ENCODE measurements around the gene ZNF41. TPM values are rescaled to one million over a fixed set of nuclear protein-coding genes. Genes with fewer than 3 reads are reported as not detected.
A peak's percentile ranks its signal among the peaks of the same experiment; 100 is the strongest.
"Not testable (repeated sequence)": the region's sequence is repeated elsewhere in the genome, so short reads cannot be mapped to it uniquely, and the experiment has no call there.

The ZNF41 gene
- total RNA-seq, 1 donor from 2014 or later: 7.0 TPM

DNA sequence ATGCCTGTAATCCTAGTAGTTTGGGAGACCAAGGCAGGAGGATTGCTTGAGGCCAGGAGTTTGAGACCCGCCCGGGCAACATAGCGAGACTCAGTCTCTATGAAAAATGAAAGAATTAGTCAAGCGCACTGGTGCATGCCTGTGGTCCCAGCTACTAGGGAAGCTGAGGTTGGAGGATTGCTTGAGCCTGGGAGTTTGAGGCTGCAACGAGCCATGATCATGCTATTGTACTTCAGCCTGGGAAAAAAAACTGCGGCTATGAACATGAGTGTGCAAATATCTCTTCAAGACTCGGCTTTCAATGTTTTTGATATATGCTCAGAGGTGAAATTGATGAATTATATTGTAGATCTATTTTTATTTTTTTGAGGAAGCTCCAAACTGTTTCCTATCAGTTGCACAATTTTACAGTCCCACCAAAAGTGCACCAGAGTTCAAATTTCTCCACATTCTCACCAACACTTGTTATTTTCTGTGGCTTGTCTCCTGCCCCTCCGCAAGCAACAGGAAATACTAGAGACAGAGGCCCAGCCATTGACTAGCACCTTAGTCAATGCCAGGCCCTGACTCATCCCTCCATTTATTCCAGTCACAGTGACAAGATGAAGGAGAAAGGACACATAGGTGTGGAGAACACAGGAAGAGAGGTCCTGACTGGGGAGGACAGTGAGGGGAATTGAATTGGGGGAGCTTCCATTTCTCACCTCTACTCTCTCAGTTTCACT, 33.1 kb upstream of the ZNF41 start:
- H3K27ac Mint-ChIP-seq (ENCODE audit: unreplicated experiment): peak overlapping the region; percentile 88
- FAIRE-seq: no peak

GRCh38 chrX:47514533-47515235, 31.7 kb upstream of the ZNF41 start:
- peak overlapping the region; percentile 69 for H3K4me3 Mint-ChIP-seq (ENCODE audit: unreplicated experiment)
- H3K27ac Mint-ChIP-seq (ENCODE audit: unreplicated experiment): no peak overlapping the region
- no peak for FAIRE-seq

More for the DNA sequence above, 33.1 kb upstream of the ZNF41 start:
- Mint-ChIP-seq H3K4me1 (ENCODE audit: low read depth, unreplicated experiment) (peaks cover 11% of the 10 kb centered on the region), H3K36me3 (ENCODE audit: low read depth, unreplicated experiment) (no peaks in the 10 kb centered on the region), H3K4me3 (ENCODE audit: unreplicated experiment) (no peak overlapping the region), H3K9me3 (ENCODE audit: unreplicated experiment) (no peaks in the 10 kb centered on the region), H3K27me3 (ENCODE audit: low read depth, unreplicated experiment) (no peaks in the 10 kb centered on the region)
- TF ChIP-seq EZH2 (IDR thresholded peaks at IDR 0.05; ENCODE audit: insufficient read depth, low read length): no peak
- TF ChIP-seq CTCF (IDR thresholded peaks at IDR 0.05; ENCODE audit: insufficient read depth, low read depth, low read length): no peak
- peak overlapping the region; percentile 18 for H3K9ac ChIP-seq (ENCODE audit: low read length)
- DNase-seq (ENCODE audit: low read depth): peak; percentile 79
- no peaks in the 10 kb centered on the region for H3K36me3 ChIP-seq (ENCODE audit: insufficient read depth, low read length)
- H3K4me3 ChIP-seq (ENCODE audit: insufficient read depth, low read depth, low read length): no peak overlapping the region
- no peaks in the 10 kb centered on the region for H4K20me1 ChIP-seq (ENCODE audit: insufficient read depth, low read length)
- H3K9me3 ChIP-seq (ENCODE audit: insufficient read depth, low read depth, low read length): no peaks in the 10 kb centered on the region
- peak overlapping the region; percentile 62 for H3K27ac ChIP-seq (ENCODE audit: low read depth, low read length)
- H2AFZ ChIP-seq (ENCODE audit: low read depth, low read length): no peak overlapping the region
- peak overlapping the region; percentile 36 for H3K4me2 ChIP-seq (ENCODE audit: low read length)
- H3K4me1 ChIP-seq (ENCODE audit: insufficient read depth, low read length): peaks cover 18% of the 10 kb centered on the region
- H3K27me3 ChIP-seq (ENCODE audit: insufficient read depth, low read length): no peaks in the 10 kb centered on the region
- H3K79me2 ChIP-seq (ENCODE audit: insufficient read depth, low read length): no peaks in the 10 kb centered on the region

DNA sequence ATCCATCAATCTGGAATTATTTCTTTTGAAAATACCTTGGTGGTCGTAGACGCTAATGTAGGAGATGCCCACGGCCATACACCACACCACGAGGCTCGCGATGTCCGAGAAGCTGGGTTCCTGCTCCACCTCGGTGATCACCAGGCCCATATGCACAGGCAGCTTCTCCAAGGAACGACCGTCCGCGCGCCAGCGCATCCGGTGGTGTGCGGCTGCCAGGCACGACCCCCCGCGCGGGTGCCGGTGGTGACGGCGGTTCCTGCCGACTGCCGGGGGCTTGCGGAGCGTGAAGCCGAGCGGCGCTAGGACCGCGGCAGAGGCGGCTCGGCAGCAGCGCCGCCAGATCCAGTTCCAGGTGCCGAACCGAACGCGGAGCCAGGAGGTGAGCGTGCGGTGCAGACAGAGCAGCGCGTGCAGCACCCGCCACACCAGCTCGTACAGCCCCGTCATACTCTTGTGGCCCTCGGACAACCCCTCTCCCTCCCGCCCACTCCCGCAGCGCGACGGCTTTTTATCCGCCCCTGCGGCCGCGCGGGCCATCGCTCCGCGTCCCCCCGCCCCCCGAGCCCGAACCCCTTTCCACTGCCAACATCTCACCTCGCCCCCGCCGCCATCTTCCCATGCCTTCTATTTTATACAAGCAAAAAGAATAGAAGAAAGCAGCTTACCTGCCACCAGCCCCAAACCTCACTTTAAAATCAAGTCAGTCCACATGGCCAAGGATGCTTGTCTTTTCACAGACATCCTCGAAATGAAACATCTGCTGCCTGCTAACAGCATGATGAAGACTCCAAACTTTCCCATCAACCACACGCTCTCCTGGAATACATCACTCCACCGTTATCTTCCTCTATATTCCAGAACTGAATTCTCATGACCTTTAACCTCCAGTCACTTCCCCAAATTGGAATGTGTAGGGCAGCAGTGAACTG, 30.3 kb upstream of the ZNF41 start:
- H3K27me3 ChIP-seq (ENCODE audit: insufficient read depth, low read length); DNase-seq (ENCODE audit: low read depth); H4K20me1 ChIP-seq (ENCODE audit: insufficient read depth, low read length); H3K9me3 Mint-ChIP-seq (ENCODE audit: unreplicated experiment); FAIRE-seq; H3K36me3 Mint-ChIP-seq (ENCODE audit: low read depth, unreplicated experiment); H3K9me3 ChIP-seq (ENCODE audit: insufficient read depth, low read depth, low read length); H3K27me3 Mint-ChIP-seq (ENCODE audit: low read depth, unreplicated experiment); H3K79me2 ChIP-seq (ENCODE audit: insufficient read depth, low read length); H3K36me3 ChIP-seq (ENCODE audit: insufficient read depth, low read length): not testable (repeated sequence)
- Histone ChIP-seq H3K4me1 (ENCODE audit: insufficient read depth, low read length) (peaks cover 17% of the 10 kb centered on the region), H3K4me2 (ENCODE audit: low read length) (peak overlapping the region; percentile 87), H2AFZ (ENCODE audit: low read depth, low read length) (peak overlapping the region; percentile 34), H3K4me3 (ENCODE audit: insufficient read depth, low read depth, low read length) (peak overlapping the region; percentile 67), H3K9ac (ENCODE audit: low read length) (peak overlapping the region; percentile 75), H3K27ac (ENCODE audit: low read depth, low read length) (peak overlapping the region; percentile 36)
- H3K27ac Mint-ChIP-seq (ENCODE audit: unreplicated experiment): peak overlapping the region; percentile 6
- peak overlapping the region; percentile 82 for H3K4me3 Mint-ChIP-seq (ENCODE audit: unreplicated experiment)
- H3K4me1 Mint-ChIP-seq (ENCODE audit: low read depth, unreplicated experiment): peaks cover 11% of the 10 kb centered on the region

More at GRCh38 chrX:47514533-47515235, 31.7 kb upstream of the ZNF41 start:
- Histone ChIP-seq H3K27ac (ENCODE audit: low read depth, low read length) (peak overlapping the region; percentile 45), H3K4me1 (ENCODE audit: insufficient read depth, low read length) (peaks cover 18% of the 10 kb centered on the region), H3K79me2 (ENCODE audit: insufficient read depth, low read length) (no peaks in the 10 kb centered on the region), H3K36me3 (ENCODE audit: insufficient read depth, low read length) (no peaks in the 10 kb centered on the region), H3K9ac (ENCODE audit: low read length) (peak overlapping the region; percentile 37), H3K27me3 (ENCODE audit: insufficient read depth, low read length) (no peaks in the 10 kb centered on the region), H3K4me3 (ENCODE audit: insufficient read depth, low read depth, low read length) (no peak overlapping the region), H4K20me1 (ENCODE audit: insufficient read depth, low read length) (no peaks in the 10 kb centered on the region), H3K9me3 (ENCODE audit: insufficient read depth, low read depth, low read length) (no peaks in the 10 kb centered on the region), H2AFZ (ENCODE audit: low read depth, low read length) (no peak overlapping the region), H3K4me2 (ENCODE audit: low read length) (peak overlapping the region; percentile 19)
- Mint-ChIP-seq H3K9me3 (ENCODE audit: unreplicated experiment) (no peaks in the 10 kb centered on the region), H3K4me1 (ENCODE audit: low read depth, unreplicated experiment) (peaks cover 11% of the 10 kb centered on the region), H3K36me3 (ENCODE audit: low read depth, unreplicated experiment) (no peaks in the 10 kb centered on the region), H3K27me3 (ENCODE audit: low read depth, unreplicated experiment) (no peaks in the 10 kb centered on the region)
- peak; percentile 59 for DNase-seq (ENCODE audit: low read depth)
- TF ChIP-seq EZH2 (IDR thresholded peaks at IDR 0.05; ENCODE audit: insufficient read depth, low read length) (no peak), CTCF (IDR thresholded peaks at IDR 0.05; ENCODE audit: insufficient read depth, low read depth, low read length) (no peak)

GRCh38 chrX:47512383-47512782, 29.4 kb upstream of the ZNF41 start:
- not testable (repeated sequence) for H3K9me3 ChIP-seq (ENCODE audit: insufficient read depth, low read depth, low read length); H3K27ac ChIP-seq (ENCODE audit: low read depth, low read length); H3K27me3 Mint-ChIP-seq (ENCODE audit: low read depth, unreplicated experiment); H3K27me3 ChIP-seq (ENCODE audit: insufficient read depth, low read length); H3K9me3 Mint-ChIP-seq (ENCODE audit: unreplicated experiment); H3K36me3 Mint-ChIP-seq (ENCODE audit: low read depth, unreplicated experiment); H3K36me3 ChIP-seq (ENCODE audit: insufficient read depth, low read length); DNase-seq (ENCODE audit: low read depth); H3K79me2 ChIP-seq (ENCODE audit: insufficient read depth, low read length); H2AFZ ChIP-seq (ENCODE audit: low read depth, low read length); H4K20me1 ChIP-seq (ENCODE audit: insufficient read depth, low read length); H3K9ac ChIP-seq (ENCODE audit: low read length)
- Mint-ChIP-seq H3K27ac (ENCODE audit: unreplicated experiment) (peak overlapping the region; percentile 6), H3K4me3 (ENCODE audit: unreplicated experiment) (peak overlapping the region; percentile 79), H3K4me1 (ENCODE audit: low read depth, unreplicated experiment) (peaks cover 11% of the 10 kb centered on the region)
- Histone ChIP-seq H3K4me1 (ENCODE audit: insufficient read depth, low read length) (peaks cover 11% of the 10 kb centered on the region), H3K4me3 (ENCODE audit: insufficient read depth, low read depth, low read length) (peak overlapping the region; percentile 10), H3K4me2 (ENCODE audit: low read length) (peak overlapping the region; percentile 44)
- peak; percentile 45 for FAIRE-seq

Measured in astrocyte (in vitro differentiated cells and primary cell).